ENCODE measurements around the gene HIVEP1. TPM values are rescaled to one million over a fixed set of nuclear protein-coding genes. Genes with fewer than 3 reads are reported as not detected.

The HIVEP1 gene
- total RNA-seq, 1 donor from 2014 or later: 48.9 TPM

DNA sequence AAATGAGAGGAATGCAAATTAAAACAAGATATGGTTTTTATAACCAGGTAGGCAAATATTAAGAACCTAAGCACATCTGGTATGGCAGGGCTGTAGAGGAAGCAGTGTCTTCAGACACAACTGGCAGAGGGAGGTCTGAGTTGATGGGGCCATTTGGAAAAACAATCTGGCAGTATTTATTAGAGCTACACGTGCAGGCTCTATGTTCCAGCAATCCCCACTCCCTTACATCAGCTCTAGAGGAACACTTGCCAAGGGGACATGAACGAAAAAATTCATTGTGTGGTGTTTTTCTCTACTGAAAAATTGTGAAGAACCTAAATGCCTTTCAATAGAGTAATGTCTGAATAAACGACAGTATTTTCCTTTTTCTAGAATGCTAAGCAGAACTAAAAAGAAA, 166.4 kb downstream of the HIVEP1 start:
- Histone ChIP-seq H3K79me2 (ENCODE audit: insufficient read depth, low read length) (no peaks in the 10 kb centered on the region), H3K9me3 (ENCODE audit: insufficient read depth, low read depth, low read length) (no peaks in the 10 kb centered on the region), H3K4me2 (ENCODE audit: low read length) (no peak overlapping the region), H3K36me3 (ENCODE audit: insufficient read depth, low read length) (no peaks in the 10 kb centered on the region), H3K27me3 (ENCODE audit: insufficient read depth, low read length) (no peaks in the 10 kb centered on the region), H3K9ac (ENCODE audit: low read length) (no peak overlapping the region), H3K27ac (ENCODE audit: low read depth, low read length) (no peak overlapping the region), H2AFZ (ENCODE audit: low read depth, low read length) (no peak overlapping the region), H4K20me1 (ENCODE audit: insufficient read depth, low read length) (no peaks in the 10 kb centered on the region), H3K4me3 (ENCODE audit: insufficient read depth, low read depth, low read length) (no peak overlapping the region), H3K4me1 (ENCODE audit: insufficient read depth, low read length) (no peaks in the 10 kb centered on the region)
- no peak for TF ChIP-seq EZH2 (IDR thresholded peaks at IDR 0.05; ENCODE audit: insufficient read depth, low read length)
- TF ChIP-seq, protein P1, sequence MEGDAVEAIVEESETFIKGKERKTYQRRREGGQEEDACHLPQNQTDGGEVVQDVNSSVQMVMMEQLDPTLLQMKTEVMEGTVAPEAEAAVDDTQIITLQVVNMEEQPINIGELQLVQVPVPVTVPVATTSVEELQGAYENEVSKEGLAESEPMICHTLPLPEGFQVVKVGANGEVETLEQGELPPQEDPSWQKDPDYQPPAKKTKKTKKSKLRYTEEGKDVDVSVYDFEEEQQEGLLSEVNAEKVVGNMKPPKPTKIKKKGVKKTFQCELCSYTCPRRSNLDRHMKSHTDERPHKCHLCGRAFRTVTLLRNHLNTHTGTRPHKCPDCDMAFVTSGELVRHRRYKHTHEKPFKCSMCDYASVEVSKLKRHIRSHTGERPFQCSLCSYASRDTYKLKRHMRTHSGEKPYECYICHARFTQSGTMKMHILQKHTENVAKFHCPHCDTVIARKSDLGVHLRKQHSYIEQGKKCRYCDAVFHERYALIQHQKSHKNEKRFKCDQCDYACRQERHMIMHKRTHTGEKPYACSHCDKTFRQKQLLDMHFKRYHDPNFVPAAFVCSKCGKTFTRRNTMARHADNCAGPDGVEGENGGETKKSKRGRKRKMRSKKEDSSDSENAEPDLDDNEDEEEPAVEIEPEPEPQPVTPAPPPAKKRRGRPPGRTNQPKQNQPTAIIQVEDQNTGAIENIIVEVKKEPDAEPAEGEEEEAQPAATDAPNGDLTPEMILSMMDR (IDR thresholded peaks at IDR 0.05; ENCODE audit: insufficient read depth, low read depth, low read length): no peak
- DNase-seq (ENCODE audit: low read depth) (no peak), FAIRE-seq (no peak)
- peaks cover 5% of the 10 kb centered on the region for H3K4me1 Mint-ChIP-seq (ENCODE audit: low read depth, unreplicated experiment)
- H3K9me3 Mint-ChIP-seq (ENCODE audit: unreplicated experiment): no peaks in the 10 kb centered on the region
- H3K27me3 Mint-ChIP-seq (ENCODE audit: low read depth, unreplicated experiment): no peaks in the 10 kb centered on the region
- H3K4me3 Mint-ChIP-seq (ENCODE audit: unreplicated experiment): no peak overlapping the region
- no peak overlapping the region for H3K27ac Mint-ChIP-seq (ENCODE audit: unreplicated experiment)
- H3K36me3 Mint-ChIP-seq (ENCODE audit: low read depth, unreplicated experiment): no peaks in the 10 kb centered on the region

DNA sequence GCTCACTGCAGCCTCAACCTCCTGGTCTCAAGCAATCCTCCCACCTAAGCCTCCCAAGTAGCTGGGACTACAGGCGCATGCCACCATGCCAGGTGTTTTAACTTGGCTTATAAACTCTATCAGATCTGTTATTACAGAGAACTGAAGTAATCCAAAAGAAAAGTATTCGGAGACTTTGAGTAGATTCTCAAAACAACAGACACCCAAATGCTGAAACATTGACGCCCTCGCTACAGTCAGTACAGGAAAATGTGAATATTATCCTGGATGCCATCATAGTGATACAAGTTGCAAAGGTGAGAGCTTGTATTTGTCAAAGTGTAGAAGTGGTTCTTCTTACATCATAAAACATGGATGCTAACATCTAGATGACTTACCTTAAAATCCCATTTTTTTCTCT, 169.4 kb downstream of the HIVEP1 start:
- no peak overlapping the region for H3K9ac ChIP-seq (ENCODE audit: low read length)
- Mint-ChIP-seq H3K36me3 (ENCODE audit: low read depth, unreplicated experiment) (no peaks in the 10 kb centered on the region), H3K9me3 (ENCODE audit: unreplicated experiment) (no peaks in the 10 kb centered on the region), H3K4me3 (ENCODE audit: unreplicated experiment) (no peak overlapping the region), H3K4me1 (ENCODE audit: low read depth, unreplicated experiment) (no peaks in the 10 kb centered on the region), H3K27ac (ENCODE audit: unreplicated experiment) (no peak overlapping the region), H3K27me3 (ENCODE audit: low read depth, unreplicated experiment) (no peaks in the 10 kb centered on the region)
- TF ChIP-seq, protein P1 (IDR thresholded peaks at IDR 0.05; ENCODE audit: insufficient read depth, low read depth, low read length): no peak
- no peaks in the 10 kb centered on the region for H3K79me2 ChIP-seq (ENCODE audit: insufficient read depth, low read length)
- H3K4me2 ChIP-seq (ENCODE audit: low read length): no peak overlapping the region
- no peaks in the 10 kb centered on the region for H3K4me1 ChIP-seq (ENCODE audit: insufficient read depth, low read length)
- DNase-seq (ENCODE audit: low read depth) (no peak), FAIRE-seq (no peak)
- H3K27me3 ChIP-seq (ENCODE audit: insufficient read depth, low read length): no peaks in the 10 kb centered on the region
- H3K36me3 ChIP-seq (ENCODE audit: insufficient read depth, low read length): no peaks in the 10 kb centered on the region
- no peaks in the 10 kb centered on the region for H4K20me1 ChIP-seq (ENCODE audit: insufficient read depth, low read length)
- H3K27ac ChIP-seq (ENCODE audit: low read depth, low read length): no peak overlapping the region
- H3K9me3 ChIP-seq (ENCODE audit: insufficient read depth, low read depth, low read length): no peaks in the 10 kb centered on the region
- H2AFZ ChIP-seq (ENCODE audit: low read depth, low read length): no peak overlapping the region
- H3K4me3 ChIP-seq (ENCODE audit: insufficient read depth, low read depth, low read length): no peak overlapping the region

DNA sequence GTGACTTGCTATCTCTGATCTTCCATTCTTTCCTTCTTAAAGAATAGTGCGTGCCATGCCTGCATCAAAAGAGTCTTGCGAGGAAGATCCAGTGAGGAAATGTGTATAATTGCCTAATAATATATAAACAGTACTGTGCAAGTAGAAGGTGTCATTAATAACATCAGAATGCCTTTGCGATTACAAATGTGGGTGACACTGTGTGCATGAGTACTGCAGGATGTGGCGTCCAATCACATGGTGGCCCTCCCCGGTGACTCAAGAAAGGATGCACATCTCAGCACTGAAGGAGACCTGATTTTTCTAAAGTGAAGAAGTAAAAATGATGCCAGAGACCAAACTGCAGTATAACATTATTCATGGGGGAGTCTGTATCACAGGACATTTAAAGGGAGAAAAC, 170.6 kb downstream of the HIVEP1 start:
- Histone ChIP-seq H4K20me1 (ENCODE audit: insufficient read depth, low read length) (no peaks in the 10 kb centered on the region), H3K4me2 (ENCODE audit: low read length) (no peak overlapping the region), H3K36me3 (ENCODE audit: insufficient read depth, low read length) (no peaks in the 10 kb centered on the region), H2AFZ (ENCODE audit: low read depth, low read length) (no peak overlapping the region), H3K4me1 (ENCODE audit: insufficient read depth, low read length) (no peaks in the 10 kb centered on the region), H3K4me3 (ENCODE audit: insufficient read depth, low read depth, low read length) (no peak overlapping the region), H3K27me3 (ENCODE audit: insufficient read depth, low read length) (no peaks in the 10 kb centered on the region), H3K9ac (ENCODE audit: low read length) (no peak overlapping the region), H3K27ac (ENCODE audit: low read depth, low read length) (no peak overlapping the region), H3K9me3 (ENCODE audit: insufficient read depth, low read depth, low read length) (no peaks in the 10 kb centered on the region), H3K79me2 (ENCODE audit: insufficient read depth, low read length) (no peaks in the 10 kb centered on the region)
- DNase-seq (ENCODE audit: low read depth): peak; percentile 57
- Mint-ChIP-seq H3K36me3 (ENCODE audit: low read depth, unreplicated experiment) (no peaks in the 10 kb centered on the region), H3K4me1 (ENCODE audit: low read depth, unreplicated experiment) (no peaks in the 10 kb centered on the region), H3K4me3 (ENCODE audit: unreplicated experiment) (no peak overlapping the region), H3K27ac (ENCODE audit: unreplicated experiment) (no peak overlapping the region), H3K27me3 (ENCODE audit: low read depth, unreplicated experiment) (no peaks in the 10 kb centered on the region), H3K9me3 (ENCODE audit: unreplicated experiment) (no peaks in the 10 kb centered on the region)
- FAIRE-seq: no peak
- no peak for TF ChIP-seq EZH2 (IDR thresholded peaks at IDR 0.05; ENCODE audit: insufficient read depth, low read length)
- TF ChIP-seq, protein P1 (IDR thresholded peaks at IDR 0.05; ENCODE audit: insufficient read depth, low read depth, low read length): no peak
